Peyer's patch (tissue), 4 donors: ENCODE results near the gene NRXN3.

Experiments
- POLR2A ChIP-seq, 2 donors: fragments of 450-650 bp; IDR thresholded peaks; one replicate each; pipeline ENCODE4 v1.5.1; 2017; ENCODE audit warnings: antibody characterized with exemption in 2 of 2, mild to moderate bottlenecking in 2 of 2, moderate library complexity in 2 of 2
- TF ChIP-seq, protein P1 (sequence below), 6 experiments: fragments of 450-650 bp in 4 of 6; fragments of 200-600 bp in 2 of 6; sonication (generic) in 1 of 6; IDR thresholded peaks; one replicate each; pipeline ENCODE4 v1.5.1; 2017 to 2019; ENCODE audit warnings: antibody characterized with exemption in 6 of 6, mild to moderate bottlenecking in 3 of 6, moderate library complexity in 1 of 6

DNA sequence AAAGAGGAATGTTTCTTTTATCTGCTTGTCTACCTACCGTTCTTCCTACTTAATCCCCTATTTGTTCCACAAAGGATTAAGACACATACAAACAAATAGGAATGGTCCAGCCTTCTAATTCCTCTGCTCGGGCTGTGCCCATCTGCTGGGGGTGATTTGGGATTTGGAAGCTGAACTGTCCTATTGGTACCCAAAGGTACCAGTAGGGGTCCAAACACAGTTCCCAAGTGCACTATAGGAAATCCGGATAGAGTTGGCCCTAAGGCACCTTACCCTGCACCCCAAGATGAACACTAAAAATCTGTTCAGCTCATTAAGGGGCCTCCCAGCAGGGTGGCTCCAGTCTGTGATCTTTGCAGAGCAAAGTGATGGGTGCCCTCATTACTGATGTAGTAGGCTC is 566.9 kb downstream of the NRXN3 start:
- TF ChIP-seq POLR2A (IDR thresholded peaks at IDR 0.05) = no peak
- TF ChIP-seq, protein P1, sequence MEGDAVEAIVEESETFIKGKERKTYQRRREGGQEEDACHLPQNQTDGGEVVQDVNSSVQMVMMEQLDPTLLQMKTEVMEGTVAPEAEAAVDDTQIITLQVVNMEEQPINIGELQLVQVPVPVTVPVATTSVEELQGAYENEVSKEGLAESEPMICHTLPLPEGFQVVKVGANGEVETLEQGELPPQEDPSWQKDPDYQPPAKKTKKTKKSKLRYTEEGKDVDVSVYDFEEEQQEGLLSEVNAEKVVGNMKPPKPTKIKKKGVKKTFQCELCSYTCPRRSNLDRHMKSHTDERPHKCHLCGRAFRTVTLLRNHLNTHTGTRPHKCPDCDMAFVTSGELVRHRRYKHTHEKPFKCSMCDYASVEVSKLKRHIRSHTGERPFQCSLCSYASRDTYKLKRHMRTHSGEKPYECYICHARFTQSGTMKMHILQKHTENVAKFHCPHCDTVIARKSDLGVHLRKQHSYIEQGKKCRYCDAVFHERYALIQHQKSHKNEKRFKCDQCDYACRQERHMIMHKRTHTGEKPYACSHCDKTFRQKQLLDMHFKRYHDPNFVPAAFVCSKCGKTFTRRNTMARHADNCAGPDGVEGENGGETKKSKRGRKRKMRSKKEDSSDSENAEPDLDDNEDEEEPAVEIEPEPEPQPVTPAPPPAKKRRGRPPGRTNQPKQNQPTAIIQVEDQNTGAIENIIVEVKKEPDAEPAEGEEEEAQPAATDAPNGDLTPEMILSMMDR (IDR thresholded peaks at IDR 0.05) = no peak
